Neural crest cell (in vitro differentiated cells): ENCODE results near the gene JAML. TPM values are rescaled to one million over a fixed set of nuclear protein-coding genes. Genes with fewer than 3 reads are reported as not detected.

ENCODE experiments used
- DNase-seq: peaks from one replicate; pipeline ENCODE4 v3.0.0; 2021; ENCODE audit warnings: low read depth, mixed read lengths, low spot score
- H3K27ac Mint-ChIP-seq: one replicate; pipeline ENCODE4 v1.8.0; 2021; ENCODE audit warnings: mild to moderate bottlenecking, mixed read lengths; ENCODE audit not compliant: unreplicated experiment
- H3K27me3 Mint-ChIP-seq: 2 replicates; pipeline ENCODE4 v1.8.0; 2021; ENCODE audit warnings: low read depth, mild to moderate bottlenecking, mixed read lengths
- H3K36me3 Mint-ChIP-seq: 2 replicates; pipeline ENCODE4 v1.8.0; 2021; ENCODE audit warnings: low read depth, mild to moderate bottlenecking, mixed read lengths
- H3K4me1 Mint-ChIP-seq: 2 replicates; pipeline ENCODE4 v1.8.0; 2021; ENCODE audit warnings: mixed read lengths
- H3K4me3 Mint-ChIP-seq: one replicate; pipeline ENCODE4 v1.8.0; 2021; ENCODE audit warnings: mild to moderate bottlenecking, mixed read lengths
- H3K9me3 Mint-ChIP-seq: 2 replicates; pipeline ENCODE4 v1.8.0; 2021; ENCODE audit warnings: mixed read lengths
- CTCF ChIP-seq: fragments of 200-600 bp; sonication (generic); conservative IDR thresholded peaks from 2 replicates; pipeline ENCODE4 v1.5.0; 2021; ENCODE audit warnings: antibody characterized with exemption, mild to moderate bottlenecking
- total RNA-seq: library from RNA; stranded (reverse); gene quantifications from 2 replicates; pipeline ENCODE4 v1.2.1, GENCODE V29; 2021

The JAML gene
- total RNA-seq, 1 donor from 2014 or later = not detected

- H3K36me3 Mint-ChIP-seq = no peaks in the 10 kb centered on the region
- TF ChIP-seq CTCF = peak; percentile 92
- peaks cover 14% of the 10 kb centered on the region for H3K4me1 Mint-ChIP-seq
- no peak overlapping the region for H3K4me3 Mint-ChIP-seq
- no peak overlapping the region for H3K27ac Mint-ChIP-seq
- no peaks in the 10 kb centered on the region for H3K9me3 Mint-ChIP-seq
- peaks cover 85% of the 10 kb centered on the region for H3K27me3 Mint-ChIP-seq
- DNase-seq = peak; percentile 85
These were observed 53.3 kb downstream of the JAML start for GRCh38 chr11:118171269-118172062.

GRCh38 chr11:118170882-118171268 is 53.9 kb downstream of the JAML start:
- Mint-ChIP-seq H3K4me3 (no peak overlapping the region), H3K9me3 (no peaks in the 10 kb centered on the region), H3K36me3 (no peaks in the 10 kb centered on the region), H3K27me3 (peaks cover 80% of the 10 kb centered on the region), H3K27ac (no peak overlapping the region), H3K4me1 (peaks cover 9% of the 10 kb centered on the region)
- no peak for DNase-seq
- no peak for TF ChIP-seq CTCF

- no peak for DNase-seq
- H3K27me3 Mint-ChIP-seq = peaks cover 77% of the 10 kb centered on the region
- H3K27ac Mint-ChIP-seq = no peak overlapping the region
- TF ChIP-seq CTCF = no peak
- H3K4me1 Mint-ChIP-seq = peaks cover 3% of the 10 kb centered on the region
- H3K9me3 Mint-ChIP-seq = no peaks in the 10 kb centered on the region
- H3K36me3 Mint-ChIP-seq = no peaks in the 10 kb centered on the region
- H3K4me3 Mint-ChIP-seq = no peak overlapping the region
These were observed 54.6 kb downstream of the JAML start for GRCh38 chr11:118170231-118170630.

- H3K27me3 Mint-ChIP-seq = peaks cover 74% of the 10 kb centered on the region
- H3K4me3 Mint-ChIP-seq = no peak overlapping the region
- H3K9me3 Mint-ChIP-seq = no peaks in the 10 kb centered on the region
- H3K36me3 Mint-ChIP-seq = no peaks in the 10 kb centered on the region
- no peak for TF ChIP-seq CTCF
- peaks cover 3% of the 10 kb centered on the region for H3K4me1 Mint-ChIP-seq
- no peak for DNase-seq
- H3K27ac Mint-ChIP-seq = no peak overlapping the region
These were observed 55.3 kb downstream of the JAML start for GRCh38 chr11:118169300-118170140.

GRCh38 chr11:118168751-118169150 is 56.1 kb downstream of the JAML start:
- no peaks in the 10 kb centered on the region for H3K36me3 Mint-ChIP-seq
- peaks cover 3% of the 10 kb centered on the region for H3K4me1 Mint-ChIP-seq
- no peak for TF ChIP-seq CTCF
- H3K27ac Mint-ChIP-seq = no peak overlapping the region
- H3K9me3 Mint-ChIP-seq = no peaks in the 10 kb centered on the region
- no peak for DNase-seq
- peaks cover 77% of the 10 kb centered on the region for H3K27me3 Mint-ChIP-seq
- no peak overlapping the region for H3K4me3 Mint-ChIP-seq
